Right lobe of liver (tissue), 6 donors: ENCODE results near the gene RNF215. TPM values are rescaled to one million over a fixed set of nuclear protein-coding genes. Genes with fewer than 3 reads are reported as not detected.

ENCODE experiments used
- ATAC-seq, 4 donors: fragments of 200-7000 bp; cut with Tn5 transposase; one replicate each; pipeline ENCODE4 v1.9.1; 2020; ENCODE audit warnings: mild to moderate bottlenecking in 4 of 4, moderate library complexity in 4 of 4
- DNase-seq, 3 donors: peaks; one replicate each; pipeline ENCODE4 v3.0.0-alpha.2; 2020
- H3K27ac ChIP-seq, 3 donors: fragments of 200-600 bp; one replicate each; pipeline ENCODE4 v1.8.0; 2022
- H3K27me3 ChIP-seq, 2 donors: fragments of 200-600 bp; one replicate each; pipeline ENCODE4 v1.8.0; 2022
- H3K36me3 ChIP-seq, 4 donors: fragments of 200-600 bp; sonication (generic) in 1 of 4; one replicate each; pipeline versions ENCODE4 v1.5.1 to v1.8.0; 2017 to 2022; ENCODE audit warnings: control low read depth in 1 of 4
- H3K4me1 ChIP-seq, 4 donors: fragments of 200-600 bp; sonication (generic) in 1 of 4; one replicate each; pipeline versions ENCODE4 v1.5.1 to v1.8.0; 2017 to 2022; ENCODE audit warnings: control low read depth in 1 of 4
- H3K4me3 ChIP-seq, 3 donors: fragments of 200-600 bp; one replicate each; pipeline ENCODE4 v1.8.0; 2022
- H3K9me3 ChIP-seq, 4 donors: fragments of 200-600 bp; sonication (generic) in 1 of 4; one replicate each; pipeline versions ENCODE4 v1.5.1 to v1.8.0; 2017 to 2022; ENCODE audit warnings: control low read depth in 1 of 4
- POLR2A ChIP-seq: fragments of 450-650 bp; IDR thresholded peaks from one replicate; pipeline ENCODE4 v1.6.1; 2017; ENCODE audit warnings: antibody characterized with exemption, mild to moderate bottlenecking
- WGBS: methylation state at CpG from one replicate; pipeline ENCODE4 v1.1.6; 2018; ENCODE audit warnings: low coverage, low lambda C conversion rate; ENCODE audit not compliant: insufficient coverage; ENCODE audit errors: missing lambda C conversion rate; 5-methylcytosine and 5-hydroxymethylcytosine counted together
- intact Hi-C, 2 donors: fragments of 100-400 bp; cut with DNase I; formaldehyde crosslinking; loops; one replicate each; pipeline versions ENCODE4 v1.11.2 to v1.14.1; 2022
- total RNA-seq, 6 experiments: library from RNA; depleted of rRNA in 2 of 6; stranded (reverse); fragments of >200 nt in 2 of 6; fragmentation: NEBNext Ultra II Directional in 3 of 6; extraction: Animal tissue kit (Norgen Biotek cat#: 25700) in 3 of 6; gene quantifications; one replicate each; pipeline versions ENCODE4 v1.1.0 to v1.2.4, GENCODE V29; 2016 to 2023
- TF ChIP-seq, protein P1 (sequence below), 4 donors: fragments of 200-600 bp in 3 of 4; fragments of 450-650 bp in 1 of 4; IDR thresholded peaks; one replicate each; pipeline versions ENCODE4 v1.5.1 to v1.8.0; 2016 to 2022; ENCODE audit warnings: antibody characterized with exemption in 4 of 4, mild to moderate bottlenecking in 2 of 4
- donor health status: DM: no; HTN: yes; CAD: no.
- donor health status: DM: no; HTN: no; CAD: no.
- donor health status: DM: no; HTN: no; CAD: no.
- donor health status: DM: no; HTN: yes; CAD: no.
- donor health status: DM: no; HTN: yes; CAD: no.

Gene RNF215
- total RNA-seq, 6 experiments from 2014 or later, result 6.2 to 10.0 (median 7.4) TPM

- WGBS, result 1% methylated on average over 12 of the region's 91 CpGs
- Histone ChIP-seq H3K27ac (peak within 1 kb of the TSS; percentile 94 to 97 (median 95)), H3K9me3 (no peaks in the 10 kb centered on the region), H3K4me3 (peak within 1 kb of the TSS; percentile 78 to 94 (median 84)), H3K36me3 (peaks cover 0 to 14% (median 11%) of the 10 kb centered on the region in 4 donors), H3K4me1 (peaks cover 4 to 16% (median 8%) of the 10 kb centered on the region in 4 donors), H3K27me3 (no peaks in the 10 kb centered on the region)
- DNase-seq, result peak; percentile 91 to 94 (median 92)
- intact Hi-C loops, result no loop called here
- ATAC-seq, result peak; percentile 96 to 99 (median 98)
- TF ChIP-seq, protein P1, sequence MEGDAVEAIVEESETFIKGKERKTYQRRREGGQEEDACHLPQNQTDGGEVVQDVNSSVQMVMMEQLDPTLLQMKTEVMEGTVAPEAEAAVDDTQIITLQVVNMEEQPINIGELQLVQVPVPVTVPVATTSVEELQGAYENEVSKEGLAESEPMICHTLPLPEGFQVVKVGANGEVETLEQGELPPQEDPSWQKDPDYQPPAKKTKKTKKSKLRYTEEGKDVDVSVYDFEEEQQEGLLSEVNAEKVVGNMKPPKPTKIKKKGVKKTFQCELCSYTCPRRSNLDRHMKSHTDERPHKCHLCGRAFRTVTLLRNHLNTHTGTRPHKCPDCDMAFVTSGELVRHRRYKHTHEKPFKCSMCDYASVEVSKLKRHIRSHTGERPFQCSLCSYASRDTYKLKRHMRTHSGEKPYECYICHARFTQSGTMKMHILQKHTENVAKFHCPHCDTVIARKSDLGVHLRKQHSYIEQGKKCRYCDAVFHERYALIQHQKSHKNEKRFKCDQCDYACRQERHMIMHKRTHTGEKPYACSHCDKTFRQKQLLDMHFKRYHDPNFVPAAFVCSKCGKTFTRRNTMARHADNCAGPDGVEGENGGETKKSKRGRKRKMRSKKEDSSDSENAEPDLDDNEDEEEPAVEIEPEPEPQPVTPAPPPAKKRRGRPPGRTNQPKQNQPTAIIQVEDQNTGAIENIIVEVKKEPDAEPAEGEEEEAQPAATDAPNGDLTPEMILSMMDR (IDR thresholded peaks at IDR 0.05), result peak in 1 of 4 donors; percentile 27
- TF ChIP-seq POLR2A, result peak; percentile 95
Measured at GRCh38 chr22:30356449-30357235, 30.6 kb downstream of the RNF215 start, which contains the start of the genes CCDC157 and SF3A1. Gene CCDC157 (plus strand): TSS chr22:30357007. CDS start chr22:30366001, 8,994 bp downstream. Gene SF3A1 (minus strand): TSS chr22:30356894. CDS start chr22:30356792, 102 bp downstream.

DNA sequence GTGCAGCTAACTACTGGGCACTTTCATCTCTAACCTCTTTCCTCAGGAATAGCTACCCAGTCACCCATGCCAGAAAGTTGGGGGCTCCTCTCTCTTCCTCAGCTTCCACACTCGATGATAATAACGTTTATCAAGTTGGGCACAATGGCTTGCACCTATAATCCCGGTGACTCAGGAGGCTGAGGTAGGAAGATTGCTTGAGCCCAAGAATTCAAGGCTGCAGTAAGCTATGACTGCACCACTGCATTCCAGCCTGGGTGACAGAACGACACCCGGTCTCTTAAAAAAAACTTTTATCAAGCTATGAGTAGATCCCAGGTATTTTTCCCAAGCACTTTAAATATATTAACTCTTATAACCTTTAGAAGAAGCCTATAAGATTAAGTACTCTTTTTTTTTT lies 32.6 kb downstream of the RNF215 start:
- H3K4me3 ChIP-seq, result no peak overlapping the region
- WGBS, result 47% methylated on average over 5 of the region's 5 CpGs
- no peak overlapping the region for H3K27ac ChIP-seq

DNA sequence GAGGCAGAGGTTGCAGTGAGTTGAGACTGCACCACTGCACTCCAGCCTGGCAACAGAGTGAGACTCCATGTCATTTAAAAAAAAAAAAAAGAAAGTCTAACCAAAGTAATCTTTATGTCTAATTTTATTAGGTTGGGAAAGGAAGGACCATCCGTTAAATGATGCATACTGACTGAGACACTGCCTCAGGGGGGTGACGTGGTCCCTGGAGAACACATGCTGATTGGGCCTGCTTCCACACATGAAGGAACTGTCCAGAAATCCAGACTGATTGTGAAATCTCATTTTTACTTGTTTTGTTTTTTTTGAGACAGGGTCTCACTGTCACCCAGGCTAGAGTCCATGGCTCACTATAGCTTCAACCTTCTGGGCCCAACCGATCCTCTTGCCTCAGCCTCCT lies 36.0 kb downstream of the RNF215 start:
- no peak for ATAC-seq
- H3K9me3 ChIP-seq, result no peaks in the 10 kb centered on the region
- H3K4me3 ChIP-seq, result no peak overlapping the region
- no peak for TF ChIP-seq POLR2A
- TF ChIP-seq, protein P1 (IDR thresholded peaks at IDR 0.05), result no peak
- 87% methylated on average over 3 of the region's 3 CpGs for WGBS
- intact Hi-C loops, result no loop called here
- peaks cover 0 to 65% (median 34%) of the 10 kb centered on the region in 4 donors for H3K36me3 ChIP-seq
- H3K27ac ChIP-seq, result no peak overlapping the region
- DNase-seq, result no peak
- H3K27me3 ChIP-seq, result no peaks in the 10 kb centered on the region
- H3K4me1 ChIP-seq, result peaks cover 4 to 16% (median 8%) of the 10 kb centered on the region in 4 donors

More for the DNA sequence above, 32.6 kb downstream of the RNF215 start:
- peaks cover 4 to 16% (median 8%) of the 10 kb centered on the region in 4 donors for H3K4me1 ChIP-seq
- no peaks in the 10 kb centered on the region for H3K27me3 ChIP-seq
- no peak for ATAC-seq
- no peaks in the 10 kb centered on the region for H3K9me3 ChIP-seq
- peaks cover 0 to 34% (median 24%) of the 10 kb centered on the region in 4 donors for H3K36me3 ChIP-seq
- intact Hi-C loops, result no loop called here
- no peak for DNase-seq
- TF ChIP-seq, protein P1 (IDR thresholded peaks at IDR 0.05), result no peak
- no peak for TF ChIP-seq POLR2A

DNA sequence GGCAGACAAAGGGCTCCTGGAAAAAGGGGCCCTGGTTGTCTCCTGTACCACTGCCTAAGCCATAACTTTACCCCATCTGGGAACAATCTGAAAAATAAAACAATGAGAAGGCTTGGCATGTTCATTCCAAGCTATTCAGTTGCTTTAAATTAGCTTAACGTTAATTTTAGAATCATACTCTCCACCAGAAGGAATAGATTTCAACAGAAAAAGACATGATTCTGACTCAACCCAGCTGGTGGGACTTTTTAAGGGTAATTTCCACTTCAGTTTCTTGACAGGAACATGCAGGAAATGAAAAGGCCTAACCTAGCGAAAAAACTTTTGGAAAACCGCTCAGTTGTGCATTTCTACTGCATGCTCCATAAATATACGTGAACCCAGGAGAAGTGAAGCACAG lies 38.4 kb downstream of the RNF215 start:
- no peaks in the 10 kb centered on the region for H3K9me3 ChIP-seq

More for the DNA sequence above, 38.4 kb downstream of the RNF215 start:
- H3K4me1 ChIP-seq, result no peaks in the 10 kb centered on the region
- H3K36me3 ChIP-seq, result peaks cover 10 to 89% (median 56%) of the 10 kb centered on the region in 4 donors
- no peak for DNase-seq
- no peak for ATAC-seq
- H3K27me3 ChIP-seq, result no peaks in the 10 kb centered on the region
- TF ChIP-seq, protein P1 (IDR thresholded peaks at IDR 0.05), result no peak
- 69% methylated on average over 4 of the region's 4 CpGs for WGBS
- no peak overlapping the region for H3K4me3 ChIP-seq
- intact Hi-C loops, result no loop called here
- no peak overlapping the region for H3K27ac ChIP-seq
